ENCODE results near the gene TMEM123. TPM values are rescaled to one million over a fixed set of nuclear protein-coding genes. Genes with fewer than 3 reads are reported as not detected.

Gene TMEM123
- total and polyA plus RNA-seq, 2 of the 8 experiments (the other 6 are each of a cell fraction or from before 2014, with no cell fraction given) = 75.5 to 80.1 TPM

- TF ChIP-seq, protein P1, sequence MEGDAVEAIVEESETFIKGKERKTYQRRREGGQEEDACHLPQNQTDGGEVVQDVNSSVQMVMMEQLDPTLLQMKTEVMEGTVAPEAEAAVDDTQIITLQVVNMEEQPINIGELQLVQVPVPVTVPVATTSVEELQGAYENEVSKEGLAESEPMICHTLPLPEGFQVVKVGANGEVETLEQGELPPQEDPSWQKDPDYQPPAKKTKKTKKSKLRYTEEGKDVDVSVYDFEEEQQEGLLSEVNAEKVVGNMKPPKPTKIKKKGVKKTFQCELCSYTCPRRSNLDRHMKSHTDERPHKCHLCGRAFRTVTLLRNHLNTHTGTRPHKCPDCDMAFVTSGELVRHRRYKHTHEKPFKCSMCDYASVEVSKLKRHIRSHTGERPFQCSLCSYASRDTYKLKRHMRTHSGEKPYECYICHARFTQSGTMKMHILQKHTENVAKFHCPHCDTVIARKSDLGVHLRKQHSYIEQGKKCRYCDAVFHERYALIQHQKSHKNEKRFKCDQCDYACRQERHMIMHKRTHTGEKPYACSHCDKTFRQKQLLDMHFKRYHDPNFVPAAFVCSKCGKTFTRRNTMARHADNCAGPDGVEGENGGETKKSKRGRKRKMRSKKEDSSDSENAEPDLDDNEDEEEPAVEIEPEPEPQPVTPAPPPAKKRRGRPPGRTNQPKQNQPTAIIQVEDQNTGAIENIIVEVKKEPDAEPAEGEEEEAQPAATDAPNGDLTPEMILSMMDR (IDR thresholded peaks at IDR 0.05; ENCODE audit: control extremely low read depth in 1 of 3, insufficient read depth in 1 of 3, low read depth in 1 of 3, low read length in 3 of 3) = no peak
Observed at GRCh38 chr11:102488208-102488607, 35.6 kb upstream of the TMEM123 start (continued).
